IPS-NIHi7 (cell line): ENCODE data around the gene LCN10.
"Not testable (repeated sequence)": the region's sequence is repeated elsewhere in the genome, so short reads cannot be mapped to it uniquely, and the experiment has no call there.

Experiments used
- DNase-seq: peaks from one replicate; pipeline ENCODE4 v3.0.0; 2012; ENCODE audit warnings: mixed read lengths; ENCODE audit errors: extremely low spot score

The LCN10 gene

GRCh38 chr9:136742591-136743391 lies at the start of gene LCN10:
LCN10 (minus strand) TSS chr9:136742940; CDS start chr9:136742903, 37 bp downstream.
- peak; percentile 77 for DNase-seq

GRCh38 chr9:136791516-136792276 lies 49.0 kb upstream of the LCN10 start:
- DNase-seq: peak; percentile 67

GRCh38 chr9:136790640-136791515 lies 48.1 kb upstream of the LCN10 start, which contains the start of gene TMEM141:
TMEM141 (plus strand) TSS chr9:136791344; CDS start chr9:136791371, 27 bp downstream.
- peak; percentile 94 for DNase-seq

GRCh38 chr9:136789523-136789937 lies 46.8 kb upstream of the LCN10 start:
- no peak for DNase-seq

GRCh38 chr9:136788644-136789522 lies 46.1 kb upstream of the LCN10 start:
- DNase-seq: not testable (repeated sequence)

DNA sequence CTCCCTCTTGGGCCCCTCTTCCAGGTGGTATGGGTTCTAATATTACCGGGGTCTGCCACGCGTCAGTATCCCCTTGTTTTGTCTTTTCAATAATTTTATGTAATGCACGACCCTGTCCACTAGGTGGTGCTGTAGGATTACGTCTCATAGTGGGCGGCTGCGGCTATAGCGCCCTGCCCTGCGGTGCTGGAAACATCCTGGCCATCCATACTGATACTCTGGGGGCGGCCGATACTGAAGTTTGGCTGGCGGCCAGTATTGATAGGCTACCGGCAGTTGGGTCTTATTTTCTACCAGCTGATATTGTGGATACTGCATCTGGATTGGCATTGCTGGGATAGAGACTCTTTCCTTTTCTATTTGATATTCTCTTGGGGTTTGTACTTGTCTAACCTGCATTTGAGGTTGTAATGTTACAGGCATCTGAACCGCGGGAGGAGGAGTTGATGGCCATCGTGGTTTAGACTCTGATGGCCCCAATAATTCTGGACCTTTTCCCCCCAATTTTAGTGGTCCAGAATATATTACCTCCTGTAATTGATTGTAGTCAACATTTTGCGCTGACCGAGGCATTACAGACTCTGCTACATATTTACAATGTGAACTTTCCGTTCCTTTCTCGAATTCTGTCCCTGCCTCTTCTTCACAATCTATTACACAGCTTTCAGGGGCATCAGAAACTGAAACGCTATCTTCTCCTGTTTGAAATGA lies 45.1 kb upstream of the LCN10 start:
- DNase-seq: peak; percentile 72

DNA sequence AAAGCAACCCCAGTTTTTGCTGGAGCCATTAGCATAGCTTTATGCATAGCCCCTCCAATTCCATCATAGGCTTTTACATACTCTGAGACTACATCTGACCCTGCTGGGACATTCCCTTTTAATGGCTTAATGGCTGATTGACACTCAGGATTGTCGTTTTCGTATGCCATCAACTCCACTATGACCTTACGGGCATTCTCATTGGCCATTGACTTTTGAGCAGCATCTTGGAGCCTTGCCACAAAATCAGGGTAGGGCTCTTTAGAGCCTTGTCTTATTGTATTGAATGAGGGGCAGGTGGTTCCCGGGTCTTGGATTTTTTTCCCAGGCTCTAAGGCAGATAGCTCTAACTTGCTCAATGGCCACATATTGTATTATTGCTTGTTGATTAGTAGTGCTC lies 44.2 kb upstream of the LCN10 start:
- not testable (repeated sequence) for DNase-seq

DNA sequence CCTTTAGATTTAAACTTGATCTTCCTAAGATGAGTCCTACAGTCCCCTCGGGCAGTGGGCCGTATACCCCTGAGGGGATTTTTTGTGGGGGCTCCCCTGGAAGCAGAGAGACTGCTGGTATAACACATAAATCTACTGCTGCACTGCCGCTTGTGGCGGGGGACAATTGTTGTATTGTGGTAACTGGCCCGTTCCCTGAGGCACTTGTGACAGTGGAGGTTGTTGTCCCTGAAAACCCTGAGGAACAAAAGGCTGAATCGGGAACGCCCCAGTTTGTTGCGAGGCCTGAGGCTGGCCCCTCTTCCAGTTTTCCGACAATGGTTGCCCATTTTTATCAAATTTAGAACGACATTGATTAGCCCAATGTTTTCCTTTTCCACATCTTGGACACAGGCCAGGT lies 43.7 kb upstream of the LCN10 start:
- DNase-seq: no peak

- not testable (repeated sequence) for DNase-seq
These were observed 43.0 kb upstream of the LCN10 start for GRCh38 chr9:136785565-136786355.

DNA sequence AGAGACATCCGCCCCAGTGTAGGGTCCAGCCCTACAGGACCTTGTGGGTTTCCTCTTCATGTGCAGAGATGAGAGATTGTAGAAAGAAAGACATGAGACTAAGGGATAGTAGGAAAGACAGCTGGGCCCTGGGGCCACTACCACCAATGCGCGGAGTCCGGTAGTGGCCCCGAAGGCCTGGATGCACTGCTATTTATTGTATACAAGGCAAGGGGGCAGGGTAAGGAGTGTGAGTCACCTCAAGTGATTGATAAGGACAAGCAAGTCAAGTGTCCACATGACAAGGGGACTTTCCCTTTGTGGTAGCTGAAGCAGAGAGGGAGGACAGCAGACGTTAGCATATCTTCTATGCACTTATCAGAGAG lies 42.2 kb upstream of the LCN10 start:
- no peak for DNase-seq

DNA sequence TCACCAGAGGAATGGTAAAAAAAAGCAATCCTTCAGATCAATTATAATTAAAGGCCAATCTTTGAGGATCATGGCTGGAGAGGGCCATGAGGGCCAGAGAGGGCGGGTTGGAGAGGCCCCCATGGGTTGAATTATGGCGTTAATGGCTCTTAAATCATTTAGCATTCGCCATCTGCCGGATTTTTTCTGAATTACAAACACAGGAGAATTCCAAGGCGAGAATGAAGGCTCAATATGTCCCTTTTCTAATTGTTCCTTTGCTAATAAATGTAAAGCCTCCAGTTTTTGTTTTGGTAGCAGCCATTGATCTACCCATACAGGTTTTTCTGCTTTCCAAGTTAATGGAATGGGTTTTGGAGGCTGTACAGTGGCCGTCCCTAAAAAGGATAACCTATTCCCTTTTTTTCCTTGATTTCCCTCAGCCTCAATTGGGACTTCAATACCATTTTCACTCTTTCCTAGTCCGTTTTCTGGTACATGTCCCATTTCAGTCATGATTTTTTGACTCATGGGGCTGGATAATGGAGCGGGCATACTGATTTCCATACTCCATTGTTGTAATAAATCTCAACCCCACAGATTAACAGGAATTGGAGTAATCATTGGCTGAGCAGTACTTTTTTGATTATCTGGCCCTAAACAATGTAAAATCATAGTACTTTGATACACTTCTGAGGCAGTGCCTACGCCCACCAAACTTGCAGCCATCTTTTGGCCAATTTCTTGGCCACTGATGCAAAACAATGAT lies 41.7 kb upstream of the LCN10 start:
- DNase-seq: no peak

GRCh38 chr9:136782452-136782851 lies 39.7 kb upstream of the LCN10 start:
- no peak for DNase-seq

DNA sequence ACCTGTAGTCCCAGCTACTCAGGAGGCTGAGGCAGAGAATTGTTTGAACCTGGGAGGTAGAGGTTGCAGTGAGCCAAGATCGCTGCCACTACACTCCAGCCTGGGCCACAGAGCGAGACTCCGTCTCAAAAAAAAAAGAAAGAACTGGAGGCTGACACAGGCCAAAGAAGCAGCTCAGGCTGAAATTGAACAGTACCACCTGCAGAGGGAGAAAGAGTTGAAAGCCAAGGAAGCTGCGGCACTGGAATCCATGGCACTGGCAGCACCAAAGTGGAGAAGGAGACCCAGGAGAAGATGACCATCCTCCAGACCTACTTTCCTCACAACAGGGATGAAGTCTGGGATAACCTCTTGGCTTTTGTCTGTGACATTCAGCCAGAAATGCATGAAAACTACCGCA lies 37.1 kb upstream of the LCN10 start:
- DNase-seq: no peak

GRCh38 chr9:136777359-136777758 lies 34.6 kb upstream of the LCN10 start:
- no peak for DNase-seq

- DNase-seq: no peak
These were observed 34.2 kb upstream of the LCN10 start for GRCh38 chr9:136776947-136777346.

DNA sequence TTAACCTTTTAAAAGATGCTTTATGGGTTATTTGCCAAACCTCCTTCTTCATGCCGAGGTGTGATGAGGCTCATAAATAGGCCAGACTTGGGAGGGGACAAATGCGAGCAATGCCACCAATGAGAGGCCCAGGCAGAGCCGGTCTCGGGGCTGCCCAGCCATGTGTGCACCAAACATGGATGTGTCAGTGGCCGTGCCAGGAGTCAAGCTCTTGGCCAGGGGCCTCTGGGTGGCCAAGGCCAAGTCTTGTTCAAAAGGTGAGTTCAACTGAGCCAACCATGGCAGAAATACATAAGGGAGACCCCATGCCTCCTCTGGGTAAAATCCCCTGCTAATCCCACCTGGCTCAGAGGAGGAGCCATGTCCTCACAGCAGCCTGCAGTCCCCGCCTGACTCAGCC lies 32.5 kb upstream of the LCN10 start:
- no peak for DNase-seq

- DNase-seq: no peak
These were observed 31.8 kb upstream of the LCN10 start for GRCh38 chr9:136774416-136775045.

GRCh38 chr9:136773386-136774044 lies 30.8 kb upstream of the LCN10 start:
- peak; percentile 71 for DNase-seq
